Transverse colon (tissue), 4 donors: ENCODE results near the gene STIM1.

ENCODE experiments used
- CTCF ChIP-seq, 5 experiments: fragments of 200-600 bp in 3 of 5; fragments of 450-650 bp in 2 of 5; sonication (generic) in 3 of 5; IDR thresholded peaks; 1 replicate in 2 of 5; 2 replicates in 3 of 5; pipeline ENCODE4 v1.5.1; 2016 to 2017; ENCODE audit warnings: antibody characterized with exemption in 5 of 5, inconsistent platforms in 3 of 5, mild to moderate bottlenecking in 2 of 5, moderate library complexity in 1 of 5
- EP300 ChIP-seq: sonication (generic); formaldehyde crosslinking; IDR thresholded peaks from one replicate; pipeline ENCODE4 v1.6.1; 2017; ENCODE audit warnings: antibody characterized with exemption, low read depth
- POLR2A ChIP-seq: fragments of 450-650 bp; IDR thresholded peaks from one replicate; pipeline ENCODE4 v1.6.1; 2016; ENCODE audit warnings: antibody characterized with exemption, mild to moderate bottlenecking, moderate library complexity
- POLR2AphosphoS5 ChIP-seq, 3 donors: sonication (generic); formaldehyde crosslinking; IDR thresholded peaks; one replicate each; pipeline ENCODE4 v1.6.1; 2016; ENCODE audit warnings: antibody characterized with exemption in 3 of 3

GRCh38 chr11:4098026-4098621, 242.7 kb downstream of the STIM1 start:
- TF ChIP-seq POLR2A, result no peak
- TF ChIP-seq CTCF (IDR thresholded peaks at IDR 0.05), result no peak
- no peak for TF ChIP-seq EP300
- TF ChIP-seq POLR2AphosphoS5 (IDR thresholded peaks at IDR 0.05), result no peak
